ENCODE measurements around the gene SVOPL. TPM values are rescaled to one million over a fixed set of nuclear protein-coding genes. Genes with fewer than 3 reads are reported as not detected.
"Not testable (repeated sequence)": the region's sequence is repeated elsewhere in the genome, so short reads cannot be mapped to it uniquely, and the experiment has no call there.

Gene SVOPL
- not detected in 2 replicates for total RNA-seq (2012; rRNA removed)

DNA sequence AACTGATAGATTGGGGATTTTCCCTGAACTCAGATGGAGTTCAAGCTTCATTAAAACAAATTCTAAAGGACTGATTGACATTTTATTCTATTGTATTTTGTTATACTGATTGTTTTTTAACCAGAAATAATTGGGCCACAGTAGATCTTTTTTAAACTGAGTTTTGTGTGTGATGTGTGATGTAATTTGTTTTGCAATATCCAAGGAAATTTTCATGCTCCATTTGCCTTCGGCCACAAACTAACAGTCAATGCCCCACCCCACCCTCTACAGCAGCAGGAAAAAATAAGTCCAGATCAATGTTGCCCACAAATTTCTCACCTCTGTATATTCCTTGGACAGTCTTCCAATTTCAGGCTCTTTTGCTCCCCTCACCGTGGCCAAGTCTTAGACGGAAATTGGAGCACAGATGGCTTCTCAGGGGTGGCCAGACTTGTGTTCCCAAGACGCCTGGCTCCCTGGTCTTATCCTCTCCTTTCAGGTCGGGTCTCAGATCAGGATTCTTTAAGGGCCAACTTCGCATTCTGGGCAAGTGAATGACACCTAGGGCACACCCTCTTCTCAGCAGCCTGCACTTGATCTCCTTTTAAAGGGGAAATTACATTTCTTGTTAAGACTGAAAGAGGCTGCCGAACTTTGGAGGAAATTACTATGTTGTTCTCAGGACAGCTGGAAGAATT lies at the start of gene SVOPL:
Gene SVOPL, minus strand, starts transcription at position 506 of the 680 bp plus-strand sequence. CDS start 22,317 bp downstream, outside the sequence.
- Histone ChIP-seq H3K4me3 (ENCODE audit: low read length) (no peak within 1 kb of the TSS), H3K36me3 (ENCODE audit: insufficient read depth, low read length) (no peaks in the 10 kb centered on the region), H3K27me3 (ENCODE audit: control insufficient read depth, insufficient read depth, low read length) (no peaks in the 10 kb centered on the region), H3K9me3 (replicated peaks; ENCODE audit: low read length) (no peaks in the 10 kb centered on the region), H3K4me2 (ENCODE audit: low read length) (no peak within 1 kb of the TSS), H3K9ac (ENCODE audit: low read depth, low read length) (no peak within 1 kb of the TSS), H3K4me1 (ENCODE audit: control insufficient read depth, insufficient read depth, low read length) (no peaks in the 10 kb centered on the region)

DNA sequence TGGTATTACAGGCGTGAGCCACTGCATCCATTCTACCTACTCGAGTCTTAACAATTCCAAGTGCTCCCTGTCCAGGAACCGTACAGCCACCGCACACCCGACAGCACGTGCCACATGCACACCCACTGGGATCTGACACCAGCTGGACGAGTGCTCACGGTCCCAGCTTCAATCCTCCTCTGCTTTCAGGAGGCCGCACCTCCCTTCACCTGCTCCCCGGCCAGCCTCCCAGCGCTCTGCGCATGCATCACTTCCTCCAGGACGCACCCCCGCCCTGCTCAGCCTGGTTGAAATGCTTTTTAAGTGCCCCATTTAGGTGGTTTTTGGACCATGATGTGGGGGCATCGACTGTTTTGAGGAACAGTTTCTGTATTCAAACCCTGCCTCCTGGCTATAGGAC lies 49.3 kb upstream of the SVOPL start:
- no peak overlapping the region for H3K4me2 ChIP-seq (ENCODE audit: low read length)
- H3K9me3 ChIP-seq (replicated peaks; ENCODE audit: low read length), result no peaks in the 10 kb centered on the region
- no peaks in the 10 kb centered on the region for H3K36me3 ChIP-seq (ENCODE audit: insufficient read depth, low read length)
- H3K4me1 ChIP-seq (ENCODE audit: control insufficient read depth, insufficient read depth, low read length), result no peaks in the 10 kb centered on the region
- H3K27me3 ChIP-seq (ENCODE audit: control insufficient read depth, insufficient read depth, low read length), result no peaks in the 10 kb centered on the region
- no peak overlapping the region for H3K9ac ChIP-seq (ENCODE audit: low read depth, low read length)
- H3K4me3 ChIP-seq (ENCODE audit: low read length), result no peak overlapping the region

GRCh38 chr7:138749960-138750359 lies 48.8 kb upstream of the SVOPL start:
- no peaks in the 10 kb centered on the region for H3K9me3 ChIP-seq (replicated peaks; ENCODE audit: low read length)
- H3K27me3 ChIP-seq (ENCODE audit: control insufficient read depth, insufficient read depth, low read length), result no peaks in the 10 kb centered on the region
- H3K9ac ChIP-seq (ENCODE audit: low read depth, low read length), result no peak overlapping the region
- no peaks in the 10 kb centered on the region for H3K36me3 ChIP-seq (ENCODE audit: insufficient read depth, low read length)
- H3K4me3 ChIP-seq (ENCODE audit: low read length), result no peak overlapping the region
- H3K4me2 ChIP-seq (ENCODE audit: low read length), result no peak overlapping the region
- H3K4me1 ChIP-seq (ENCODE audit: control insufficient read depth, insufficient read depth, low read length), result no peaks in the 10 kb centered on the region

DNA sequence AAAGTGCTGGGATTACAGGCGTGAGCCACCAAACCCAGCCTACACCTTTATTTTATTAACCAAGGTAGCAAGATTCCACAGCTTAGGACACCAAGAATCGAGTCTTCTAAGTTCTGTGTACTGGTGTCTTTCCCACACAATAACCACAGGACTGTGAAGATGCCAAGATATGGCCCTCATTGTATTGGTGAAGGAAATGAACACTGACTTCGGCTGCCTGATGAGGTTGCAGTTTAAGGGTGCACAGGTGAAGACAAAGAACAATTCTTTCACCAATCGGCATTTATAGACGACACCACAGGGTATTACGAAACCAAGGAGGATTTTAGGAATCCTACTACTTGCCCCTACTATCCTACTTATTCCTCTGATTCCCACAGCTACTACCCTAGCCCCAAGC lies 47.5 kb upstream of the SVOPL start:
- Histone ChIP-seq H3K36me3 (ENCODE audit: insufficient read depth, low read length) (no peaks in the 10 kb centered on the region), H3K4me3 (ENCODE audit: low read length) (no peak overlapping the region), H3K27me3 (ENCODE audit: control insufficient read depth, insufficient read depth, low read length) (no peaks in the 10 kb centered on the region), H3K9ac (ENCODE audit: low read depth, low read length) (no peak overlapping the region), H3K4me2 (ENCODE audit: low read length) (no peak overlapping the region), H3K4me1 (ENCODE audit: control insufficient read depth, insufficient read depth, low read length) (no peaks in the 10 kb centered on the region), H3K9me3 (replicated peaks; ENCODE audit: low read length) (no peaks in the 10 kb centered on the region)

DNA sequence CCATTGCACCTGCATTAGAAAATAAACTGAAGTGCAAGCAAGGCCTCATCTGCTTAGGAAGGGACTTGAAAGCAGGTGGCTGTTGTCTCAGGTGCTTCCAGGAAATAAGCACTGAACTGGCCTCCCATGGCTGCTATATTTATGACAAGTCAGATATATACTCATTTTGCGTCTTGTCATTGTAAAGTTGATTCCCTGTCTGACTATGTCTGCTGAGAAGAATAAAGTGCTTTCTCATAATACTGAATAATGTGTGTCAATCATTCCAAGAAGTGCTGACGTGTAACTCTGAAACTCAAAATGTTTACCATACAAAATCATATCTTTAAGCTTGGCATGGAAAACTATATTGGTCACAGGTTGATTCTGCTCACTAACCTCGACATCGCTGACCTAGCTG lies 44.9 kb upstream of the SVOPL start:
- no peak overlapping the region for H3K4me3 ChIP-seq (ENCODE audit: low read length)
- no peak overlapping the region for H3K4me2 ChIP-seq (ENCODE audit: low read length)

DNA sequence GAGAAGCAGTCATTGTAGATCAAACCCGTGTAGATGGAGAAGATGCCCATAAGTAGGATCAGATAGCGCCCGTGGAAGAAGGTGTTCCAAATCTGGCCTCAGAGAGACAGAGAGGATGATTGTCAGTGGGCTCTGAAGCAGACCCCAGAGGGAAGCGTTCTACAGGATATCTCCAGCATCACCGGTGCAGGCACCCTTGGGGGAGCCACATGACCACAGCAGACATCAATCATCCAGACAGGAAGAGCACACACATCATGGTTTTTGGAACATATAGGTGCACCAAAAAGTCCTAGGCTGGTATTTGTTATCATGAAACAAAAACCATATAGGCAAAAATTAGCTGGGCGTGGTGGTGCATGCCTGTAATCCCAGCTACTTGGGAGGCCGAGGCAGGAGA lies 44.0 kb upstream of the SVOPL start:
- no peak overlapping the region for H3K4me3 ChIP-seq (ENCODE audit: low read length)
- no peaks in the 10 kb centered on the region for H3K27me3 ChIP-seq (ENCODE audit: control insufficient read depth, insufficient read depth, low read length)
- no peaks in the 10 kb centered on the region for H3K36me3 ChIP-seq (ENCODE audit: insufficient read depth, low read length)

More for the DNA sequence above, 44.9 kb upstream of the SVOPL start:
- Histone ChIP-seq H3K9ac (ENCODE audit: low read depth, low read length) (no peak overlapping the region), H3K36me3 (ENCODE audit: insufficient read depth, low read length) (no peaks in the 10 kb centered on the region), H3K9me3 (replicated peaks; ENCODE audit: low read length) (no peaks in the 10 kb centered on the region), H3K4me1 (ENCODE audit: control insufficient read depth, insufficient read depth, low read length) (no peaks in the 10 kb centered on the region), H3K27me3 (ENCODE audit: control insufficient read depth, insufficient read depth, low read length) (no peaks in the 10 kb centered on the region)

GRCh38 chr7:138741453-138741735 lies 40.2 kb upstream of the SVOPL start:
- no peaks in the 10 kb centered on the region for H3K27me3 ChIP-seq (ENCODE audit: control insufficient read depth, insufficient read depth, low read length)
- no peaks in the 10 kb centered on the region for H3K9me3 ChIP-seq (replicated peaks; ENCODE audit: low read length)
- H3K4me3 ChIP-seq (ENCODE audit: low read length), result no peak overlapping the region
- H3K4me1 ChIP-seq (ENCODE audit: control insufficient read depth, insufficient read depth, low read length), result no peaks in the 10 kb centered on the region
- H3K36me3 ChIP-seq (ENCODE audit: insufficient read depth, low read length), result no peaks in the 10 kb centered on the region
- H3K4me2 ChIP-seq (ENCODE audit: low read length), result no peak overlapping the region
- no peak overlapping the region for H3K9ac ChIP-seq (ENCODE audit: low read depth, low read length)

More for the DNA sequence above, 44.0 kb upstream of the SVOPL start:
- Histone ChIP-seq H3K4me1 (ENCODE audit: control insufficient read depth, insufficient read depth, low read length) (no peaks in the 10 kb centered on the region), H3K9ac (ENCODE audit: low read depth, low read length) (no peak overlapping the region), H3K9me3 (replicated peaks; ENCODE audit: low read length) (no peaks in the 10 kb centered on the region), H3K4me2 (ENCODE audit: low read length) (no peak overlapping the region)

GRCh38 chr7:138739859-138740258 lies 38.7 kb upstream of the SVOPL start:
- Histone ChIP-seq H3K27me3 (ENCODE audit: control insufficient read depth, insufficient read depth, low read length) (no peaks in the 10 kb centered on the region), H3K4me1 (ENCODE audit: control insufficient read depth, insufficient read depth, low read length) (no peaks in the 10 kb centered on the region), H3K4me3 (ENCODE audit: low read length) (no peak overlapping the region), H3K9ac (ENCODE audit: low read depth, low read length) (no peak overlapping the region), H3K36me3 (ENCODE audit: insufficient read depth, low read length) (no peaks in the 10 kb centered on the region), H3K9me3 (replicated peaks; ENCODE audit: low read length) (no peaks in the 10 kb centered on the region), H3K4me2 (ENCODE audit: low read length) (no peak overlapping the region)

- no peaks in the 10 kb centered on the region for H3K9me3 ChIP-seq (replicated peaks; ENCODE audit: low read length)
- H3K4me2 ChIP-seq (ENCODE audit: low read length), result no peak overlapping the region
Measured at GRCh38 chr7:138738551-138739335, 37.6 kb upstream of the SVOPL start.

DNA sequence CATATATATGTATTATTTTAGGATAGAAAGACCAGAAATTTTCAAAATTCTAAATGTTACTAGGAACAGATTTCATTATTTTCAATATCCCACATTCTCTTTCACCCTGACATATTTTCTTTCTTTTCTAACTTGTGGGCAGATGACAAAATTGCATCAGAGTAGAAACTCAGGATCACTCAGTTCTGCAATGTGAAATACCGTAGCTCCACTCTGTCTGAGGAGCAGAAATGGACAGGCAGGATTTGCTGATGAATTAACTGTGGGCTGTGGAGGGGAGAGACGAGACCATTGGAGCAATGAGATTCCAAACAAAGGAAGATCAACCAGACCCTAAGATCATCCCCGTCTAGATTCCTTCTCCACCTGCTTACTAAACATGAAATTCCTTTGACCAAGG lies 37.0 kb upstream of the SVOPL start:
- no peaks in the 10 kb centered on the region for H3K4me1 ChIP-seq (ENCODE audit: control insufficient read depth, insufficient read depth, low read length)
- H3K36me3 ChIP-seq (ENCODE audit: insufficient read depth, low read length), result no peaks in the 10 kb centered on the region
- H3K9me3 ChIP-seq (replicated peaks; ENCODE audit: low read length), result no peaks in the 10 kb centered on the region

More at GRCh38 chr7:138738551-138739335, 37.6 kb upstream of the SVOPL start:
- no peaks in the 10 kb centered on the region for H3K27me3 ChIP-seq (ENCODE audit: control insufficient read depth, insufficient read depth, low read length)
- no peaks in the 10 kb centered on the region for H3K36me3 ChIP-seq (ENCODE audit: insufficient read depth, low read length)
- H3K4me1 ChIP-seq (ENCODE audit: control insufficient read depth, insufficient read depth, low read length), result no peaks in the 10 kb centered on the region
- no peak overlapping the region for H3K9ac ChIP-seq (ENCODE audit: low read depth, low read length)
- no peak overlapping the region for H3K4me3 ChIP-seq (ENCODE audit: low read length)

GRCh38 chr7:138735399-138735798 lies 34.2 kb upstream of the SVOPL start:
- Histone ChIP-seq H3K4me3 (ENCODE audit: low read length) (no peak overlapping the region), H3K4me1 (ENCODE audit: control insufficient read depth, insufficient read depth, low read length) (no peaks in the 10 kb centered on the region), H3K9me3 (replicated peaks; ENCODE audit: low read length) (no peaks in the 10 kb centered on the region), H3K4me2 (ENCODE audit: low read length) (no peak overlapping the region), H3K36me3 (ENCODE audit: insufficient read depth, low read length) (no peaks in the 10 kb centered on the region), H3K9ac (ENCODE audit: low read depth, low read length) (no peak overlapping the region), H3K27me3 (ENCODE audit: control insufficient read depth, insufficient read depth, low read length) (no peaks in the 10 kb centered on the region)

More for the DNA sequence above, 37.0 kb upstream of the SVOPL start:
- no peak overlapping the region for H3K9ac ChIP-seq (ENCODE audit: low read depth, low read length)
- no peaks in the 10 kb centered on the region for H3K27me3 ChIP-seq (ENCODE audit: control insufficient read depth, insufficient read depth, low read length)
- no peak overlapping the region for H3K4me3 ChIP-seq (ENCODE audit: low read length)
- H3K4me2 ChIP-seq (ENCODE audit: low read length), result no peak overlapping the region

DNA sequence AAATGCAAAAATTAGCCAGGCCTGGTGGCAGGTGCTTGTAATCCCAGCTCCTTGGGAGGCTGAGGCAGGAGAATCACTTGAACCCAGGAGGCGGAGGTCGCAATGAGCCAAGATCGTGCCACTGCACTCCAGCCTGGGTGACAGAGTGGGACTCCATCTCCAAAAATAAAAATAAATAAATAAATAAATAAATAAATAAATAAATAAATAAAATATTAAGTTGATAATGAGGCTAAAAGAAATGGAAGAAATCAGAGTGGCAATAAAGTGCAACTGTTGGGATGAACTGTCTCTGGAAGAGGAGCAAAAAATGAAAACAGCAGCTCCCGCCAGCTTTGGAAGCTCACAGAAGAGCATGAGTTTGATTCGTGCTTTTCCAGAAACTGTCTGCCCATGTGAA lies 30.6 kb upstream of the SVOPL start:
- H3K4me3 ChIP-seq (ENCODE audit: low read length); H3K4me2 ChIP-seq (ENCODE audit: low read length); H3K9me3 ChIP-seq (replicated peaks; ENCODE audit: low read length); H3K9ac ChIP-seq (ENCODE audit: low read depth, low read length); H3K36me3 ChIP-seq (ENCODE audit: insufficient read depth, low read length); H3K27me3 ChIP-seq (ENCODE audit: control insufficient read depth, insufficient read depth, low read length); H3K4me1 ChIP-seq (ENCODE audit: control insufficient read depth, insufficient read depth, low read length): not testable (repeated sequence)

Data from skeletal muscle satellite cell (primary cell).